ENCODE data around the gene LRP1B.

Gene LRP1B

DNA sequence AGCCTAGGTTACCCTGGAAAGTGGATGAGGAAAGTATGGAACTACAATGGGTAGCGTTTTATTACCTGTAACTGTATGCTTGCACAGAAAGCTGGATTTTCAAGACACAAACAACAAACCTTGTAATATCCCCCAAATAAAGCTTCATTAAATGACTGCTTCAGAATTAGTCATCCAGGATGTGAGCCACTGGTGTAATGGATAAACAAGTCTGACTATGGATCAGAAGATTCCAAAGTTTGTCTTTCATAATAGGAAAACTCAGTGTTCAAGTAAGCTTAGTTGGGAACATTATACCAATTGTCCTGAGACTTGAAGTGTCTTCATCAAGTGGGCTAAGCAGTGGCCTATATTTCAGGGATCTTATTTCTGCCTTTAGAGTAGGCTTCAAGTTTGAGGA, 518.8 kb downstream of the LRP1B start:
- no peak for TF ChIP-seq FOXM1 (IDR thresholded peaks at IDR 0.05; ENCODE audit: borderline replicate concordance, low read depth)
- no peak for TF ChIP-seq MAX (IDR thresholded peaks at IDR 0.05)
- TF ChIP-seq CEBPB (IDR thresholded peaks at IDR 0.05): no peak

- TF ChIP-seq CREB1 (IDR thresholded peaks at IDR 0.05; ENCODE audit: low read depth) (no peak), ZBTB7A (IDR thresholded peaks at IDR 0.05; ENCODE audit: low read depth) (no peak), CEBPB (IDR thresholded peaks at IDR 0.05) (no peak), TAF1 (IDR thresholded peaks at IDR 0.05; ENCODE audit: low read depth) (no peak), USF1 (IDR thresholded peaks at IDR 0.05) (no peak), RAD21 (IDR thresholded peaks at IDR 0.05; ENCODE audit: low read depth) (no peak), NFIC (IDR thresholded peaks at IDR 0.05) (no peak), TCF12 (IDR thresholded peaks at IDR 0.05; ENCODE audit: low read depth) (no peak), TEAD4 (IDR thresholded peaks at IDR 0.05) (no peak), EGR1 (IDR thresholded peaks at IDR 0.05) (no peak), REST (IDR thresholded peaks at IDR 0.05; ENCODE audit: low read depth) (no peak), FOXM1 (IDR thresholded peaks at IDR 0.05; ENCODE audit: borderline replicate concordance, low read depth) (no peak), EP300 (IDR thresholded peaks at IDR 0.05; ENCODE audit: borderline replicate concordance) (no peak), MAX (IDR thresholded peaks at IDR 0.05) (no peak), YY1 (IDR thresholded peaks at IDR 0.05; ENCODE audit: low read depth) (no peak)
Measured at GRCh38 chr2:141611176-141611571, 519.6 kb downstream of the LRP1B start.

GRCh38 chr2:141610564-141611175, 520.1 kb downstream of the LRP1B start:
- TF ChIP-seq ZBTB7A (IDR thresholded peaks at IDR 0.05; ENCODE audit: low read depth) (no peak), NFIC (IDR thresholded peaks at IDR 0.05) (no peak), TEAD4 (IDR thresholded peaks at IDR 0.05) (no peak), YY1 (IDR thresholded peaks at IDR 0.05; ENCODE audit: low read depth) (no peak), RAD21 (IDR thresholded peaks at IDR 0.05; ENCODE audit: low read depth) (no peak), EP300 (IDR thresholded peaks at IDR 0.05; ENCODE audit: borderline replicate concordance) (no peak), MAX (IDR thresholded peaks at IDR 0.05) (no peak), CEBPB (IDR thresholded peaks at IDR 0.05) (no peak)

DNA sequence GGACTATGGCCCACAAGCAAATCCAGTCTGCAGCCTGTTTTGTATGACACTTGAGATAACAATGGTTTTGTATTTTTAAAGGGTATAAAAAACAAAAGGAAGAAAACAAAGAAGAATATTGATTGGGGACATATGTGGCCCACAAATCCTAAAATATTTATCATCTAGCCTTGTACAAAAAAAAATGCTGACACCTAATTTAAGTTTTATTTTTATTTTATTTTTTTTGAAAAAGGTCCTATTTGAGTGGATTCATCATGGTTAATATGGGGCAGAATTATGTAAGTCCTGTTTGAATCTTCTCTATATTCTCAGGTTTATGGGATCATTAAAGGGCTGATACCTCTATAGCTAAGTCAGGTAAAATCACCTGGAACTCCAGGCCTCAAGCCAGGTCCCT, 525.7 kb downstream of the LRP1B start:
- TF ChIP-seq REST (IDR thresholded peaks at IDR 0.05; ENCODE audit: low read depth) (no peak), TAF1 (IDR thresholded peaks at IDR 0.05; ENCODE audit: low read depth) (no peak), YY1 (IDR thresholded peaks at IDR 0.05; ENCODE audit: low read depth) (no peak), EGR1 (IDR thresholded peaks at IDR 0.05) (no peak), EP300 (IDR thresholded peaks at IDR 0.05; ENCODE audit: borderline replicate concordance) (no peak), FOXM1 (IDR thresholded peaks at IDR 0.05; ENCODE audit: borderline replicate concordance, low read depth) (no peak), MAX (IDR thresholded peaks at IDR 0.05) (no peak), NFIC (IDR thresholded peaks at IDR 0.05) (no peak), USF1 (IDR thresholded peaks at IDR 0.05) (no peak), RAD21 (IDR thresholded peaks at IDR 0.05; ENCODE audit: low read depth) (no peak)

DNA sequence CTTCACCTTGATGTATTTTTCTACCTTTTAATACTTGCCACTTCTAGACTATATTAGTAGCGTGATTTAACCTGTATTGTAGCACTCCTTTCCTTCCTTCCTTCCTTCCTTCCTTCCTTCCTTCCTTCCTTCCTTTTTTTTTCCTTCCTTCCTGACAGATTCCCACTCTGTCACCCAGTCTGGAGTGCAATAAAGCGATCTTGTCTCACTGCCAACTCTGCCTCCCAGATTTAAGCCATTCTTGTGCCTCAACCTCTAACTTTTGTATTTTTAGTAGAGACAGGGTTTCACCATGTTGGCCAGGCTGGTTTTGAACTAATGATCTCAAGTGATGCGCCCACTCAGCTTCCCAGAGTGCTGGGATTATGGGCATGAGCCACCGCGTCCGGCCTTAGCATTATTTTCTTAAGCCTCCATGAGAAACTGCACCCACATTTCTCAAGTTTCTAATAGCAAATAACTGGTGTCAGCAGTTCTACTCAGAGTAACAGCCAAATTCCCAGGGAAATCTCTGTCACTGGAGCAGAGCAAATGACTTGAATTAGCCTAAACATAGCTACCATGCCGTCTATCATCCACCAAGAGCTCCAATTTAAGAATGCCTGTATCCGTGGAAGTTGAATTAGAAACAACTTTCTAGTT, 529.2 kb downstream of the LRP1B start:
- no peak for TF ChIP-seq TCF12 (IDR thresholded peaks at IDR 0.05; ENCODE audit: low read depth)
- TF ChIP-seq TEAD4 (IDR thresholded peaks at IDR 0.05): no peak

GRCh38 chr2:141599721-141600120, 531.1 kb downstream of the LRP1B start:
- no peak for TF ChIP-seq USF1 (IDR thresholded peaks at IDR 0.05)
- no peak for TF ChIP-seq EGR1 (IDR thresholded peaks at IDR 0.05)
- no peak for TF ChIP-seq FOXM1 (IDR thresholded peaks at IDR 0.05; ENCODE audit: borderline replicate concordance, low read depth)
- no peak for TF ChIP-seq NFIC (IDR thresholded peaks at IDR 0.05)

Measured in Ishikawa (cell line).